Endothelial cell of umbilical vein (primary cell): Measurements from ENCODE around the gene INIP. TPM values are rescaled to one million over a fixed set of nuclear protein-coding genes. Genes with fewer than 3 reads are reported as not detected.
A peak's percentile ranks its signal among the peaks of the same experiment; 100 is the strongest.

Source experiments
- BruUV-seq: library from RNA; stranded (reverse); fragments of 400-500 nt; replicated peaks from 2 replicates; lab custom pipeline; 2021; lab: Mats Ljungman, UMichigan
- CTCF ChIA-PET: fragments of 300-600, 350-600 bp; sonication (Branson Sonifier 250); formaldehyde crosslinking; loops from one replicate; lab custom pipeline; 2021; ENCODE audit warnings: antibody characterized with exemption, inconsistent platforms; lab: Charles Lee
- POLR2A ChIA-PET: fragments of 300-600, 350-600 bp; sonication (Branson Sonifier 250); formaldehyde crosslinking; loops from one replicate; lab custom pipeline; 2021; ENCODE audit warnings: antibody characterized with exemption, inconsistent platforms; lab: Charles Lee
- DNase-seq: peaks from one replicate; pipeline ENCODE4 v3.0.0-alpha.2; 2011; ENCODE audit warnings: low read depth, low spot score
- FAIRE-seq: peaks from 2 replicates; lab custom pipeline; 2011; peaks lifted over from hg19 to GRCh38; lab: Jason Lieb, UNC
- H2AFZ ChIP-seq: 2 replicates; pipeline ENCODE4 v1.6.0; 2012; ENCODE audit warnings: low read depth, low read length, control low read depth, inconsistent platforms
- H3K27ac ChIP-seq: 2 replicates; pipeline ENCODE4 v1.5.1; 2011; ENCODE audit warnings: low read depth, mild to moderate bottlenecking, control low read depth, low read length, moderate library complexity; ENCODE audit not compliant: insufficient read depth
- H3K27me3 ChIP-seq, 2 experiments: 2 replicates each; pipeline versions ENCODE4 v1.6.0 to v1.6.1; 2011; ENCODE audit warnings: low read length in 2 of 2, mixed read lengths in 1 of 2; ENCODE audit not compliant: control insufficient read depth in 2 of 2, insufficient read depth in 2 of 2
- H3K36me3 ChIP-seq, 2 experiments: 2 replicates in 1 of 2; 3 replicates in 1 of 2; pipeline ENCODE4 v1.5.1; 2011; ENCODE audit warnings: low read length in 2 of 2, mild to moderate bottlenecking in 1 of 2, moderate library complexity in 1 of 2; ENCODE audit not compliant: control insufficient read depth in 2 of 2, insufficient read depth in 2 of 2; ENCODE audit errors: extremely low read depth in 1 of 2
- H3K4me1 ChIP-seq: 3 replicates; pipeline ENCODE4 v1.5.1; 2011; ENCODE audit warnings: mild to moderate bottlenecking, low read length; ENCODE audit not compliant: control insufficient read depth, insufficient read depth; ENCODE audit errors: extremely low read depth
- H3K4me2 ChIP-seq: 2 replicates; pipeline ENCODE4 v1.6.1; 2011; ENCODE audit warnings: low read length, control low read depth, mixed read lengths; ENCODE audit not compliant: insufficient read depth
- H3K4me3 ChIP-seq, 3 experiments: fragments of 200-600 bp in 1 of 3; sonication (generic), shearing (Covaris generic) in 1 of 3; replicated peaks in 1 of 3; 2 replicates each; pipeline ENCODE4 v1.5.1; 2011 to 2016; ENCODE audit warnings: control low read depth in 3 of 3, low read length in 3 of 3, mild to moderate bottlenecking in 2 of 3, inconsistent platforms in 1 of 3, low read depth in 1 of 3, moderate library complexity in 1 of 3; ENCODE audit not compliant: insufficient read depth in 1 of 3
- H3K79me2 ChIP-seq: 2 replicates; pipeline ENCODE4 v1.6.0; 2012; ENCODE audit warnings: low read length, inconsistent platforms; ENCODE audit not compliant: control insufficient read depth, insufficient read depth
- H3K9ac ChIP-seq: replicated peaks from 2 replicates; pipeline ENCODE3; 2011; ENCODE audit warnings: low read length, control low read depth; ENCODE audit not compliant: insufficient read depth; ENCODE audit errors: extremely low read depth
- H3K9me1 ChIP-seq: replicated peaks from 3 replicates; pipeline ENCODE4 v1.6.0; 2011; ENCODE audit warnings: mild to moderate bottlenecking, low read length; ENCODE audit not compliant: control insufficient read depth, insufficient read depth; ENCODE audit errors: extremely low read depth
- H3K9me3 ChIP-seq: replicated peaks from 2 replicates; pipeline ENCODE4 v1.5.1; 2012; ENCODE audit warnings: low read length, inconsistent platforms; ENCODE audit not compliant: control insufficient read depth, insufficient read depth
- H4K20me1 ChIP-seq: replicated peaks from 2 replicates; pipeline ENCODE3; 2011; ENCODE audit warnings: mild to moderate bottlenecking, low read length; ENCODE audit not compliant: control insufficient read depth, insufficient read depth; ENCODE audit errors: extremely low read depth
- EZH2 ChIP-seq: IDR thresholded peaks from 2 replicates; pipeline ENCODE4 v1.6.1; 2012; ENCODE audit warnings: borderline replicate concordance, low read depth, mild to moderate bottlenecking, moderate library complexity, low read length, inconsistent platforms; ENCODE audit not compliant: severe bottlenecking
- FOS ChIP-seq: IDR thresholded peaks from 2 replicates; pipeline ENCODE4 v1.6.1; 2011; ENCODE audit warnings: mild to moderate bottlenecking, low read length, moderate library complexity, borderline replicate concordance; ENCODE audit not compliant: insufficient read depth
- GATA2 ChIP-seq: IDR thresholded peaks from 2 replicates; pipeline ENCODE4 v1.7.0; 2011; ENCODE audit warnings: low read depth, mild to moderate bottlenecking, moderate library complexity, mixed read lengths, low read length; ENCODE audit not compliant: insufficient read length, insufficient read depth
- JUN ChIP-seq: IDR thresholded peaks from 2 replicates; pipeline ENCODE4 v1.6.1; 2011; ENCODE audit warnings: borderline replicate concordance, low read depth; ENCODE audit not compliant: insufficient read length, insufficient read depth
- MYC ChIP-seq: IDR thresholded peaks from one replicate; pipeline ENCODE4 v1.6.1; 2011; ENCODE audit warnings: mild to moderate bottlenecking, low read depth, low read length
- POLR2A ChIP-seq: IDR thresholded peaks from 2 replicates; pipeline ENCODE4 v1.6.1; 2012; ENCODE audit warnings: low read depth, mild to moderate bottlenecking, control low read depth, low read length
- POLR2AphosphoS5 ChIP-seq: IDR thresholded peaks from 2 replicates; pipeline ENCODE4 v1.6.1; 2012; ENCODE audit warnings: low read depth, mild to moderate bottlenecking, control low read depth, low read length, moderate library complexity; ENCODE audit not compliant: insufficient read depth
- dilution Hi-C: fragments of 300-500 bp; cut with MboI; formaldehyde crosslinking; loops from one replicate; pipeline ENCODE4 v1.15.0; 2019; ENCODE audit warnings: low sequenced_read_pairs; ENCODE audit not compliant: extremely low pct_ligation_motif_present
- intact Hi-C: fragments of 100-400 bp; cut with micrococcal nuclease; formaldehyde crosslinking; loops from one replicate; pipeline ENCODE4 v1.10.0; 2022
- polyA plus RNA-seq, 4 experiments: library from polyadenylated mRNA; depleted of rRNA in 3 of 4; stranded (reverse) in 3 of 4; unstranded in 1 of 4; fragments of >200 nt; gene quantifications; 2 replicates each; pipeline versions ENCODE4 v1.2.1 to v1.2.3, GENCODE V29; 2011 to 2012; ENCODE audit warnings: missing spikeins in 1 of 4
- total RNA-seq: library from RNA; stranded (reverse); gene quantifications from 2 replicates; pipeline ENCODE4 v1.2.3, GENCODE V29; 2021
- TF ChIP-seq, protein P1 (sequence below), 2 donors: IDR thresholded peaks; 1 replicate in 1 of 2; 2 replicates in 1 of 2; pipeline ENCODE4 v1.5.1; 2011; ENCODE audit warnings: low read length in 2 of 2, mild to moderate bottlenecking in 2 of 2, moderate library complexity in 2 of 2, control low read depth in 1 of 2, inconsistent platforms in 1 of 2, low read depth in 1 of 2; ENCODE audit not compliant: insufficient read depth in 1 of 2; ENCODE audit errors: extremely low read depth in 1 of 2
- TF ChIP-seq, protein P2 (sequence below): IDR thresholded peaks from 2 replicates; pipeline ENCODE4 v1.6.1; 2011; ENCODE audit not compliant: insufficient read depth, insufficient read length

INIP gene
- total and polyA plus RNA-seq, 2 donors (not counting 3 experiments of a cell fraction or from before 2014, with no cell fraction given): 12.3 to 25.7 TPM

DNA sequence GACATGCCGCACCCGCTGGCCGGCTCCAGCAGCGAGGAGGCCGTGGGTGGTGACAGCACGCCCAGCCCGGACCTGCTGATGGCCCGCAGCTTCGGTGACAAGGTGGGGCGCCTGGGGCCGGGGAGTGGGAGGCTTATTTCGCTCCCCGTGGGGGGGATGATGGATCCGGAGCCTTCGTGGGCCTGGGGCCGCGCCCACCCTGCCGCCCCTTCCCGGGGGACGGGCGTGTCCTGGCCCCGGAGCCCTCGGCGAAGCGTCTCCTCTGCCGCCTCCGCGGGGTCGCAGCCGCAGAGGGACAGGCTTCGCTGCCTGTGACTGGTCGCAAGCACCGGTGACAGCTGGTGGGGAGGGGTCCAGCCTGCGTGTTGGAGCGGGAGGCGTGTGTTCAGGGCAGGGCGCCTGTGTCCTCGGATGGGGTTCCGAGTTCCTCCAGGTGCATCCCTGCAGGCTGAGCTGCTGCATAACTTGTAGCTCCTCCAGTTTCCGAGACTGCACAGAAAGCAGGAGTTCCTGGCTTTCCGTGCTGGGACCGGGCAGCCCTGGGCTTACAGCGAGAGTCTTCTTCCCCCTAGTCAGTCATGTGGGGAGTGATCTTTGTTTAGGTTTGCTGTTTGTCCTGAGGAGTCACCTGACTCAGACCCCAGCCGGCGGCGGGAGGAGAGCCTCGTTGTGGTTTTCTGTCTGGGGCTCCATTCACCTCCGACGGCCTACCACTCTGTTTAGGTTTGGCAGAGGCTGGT is 33.3 kb upstream of the INIP start:
- TF ChIP-seq POLR2A (no peak), MYC (no peak), FOS (no peak), EZH2 (no peak), POLR2AphosphoS5 (no peak), GATA2 (no peak), JUN (no peak)
- TF ChIP-seq, protein P1, sequence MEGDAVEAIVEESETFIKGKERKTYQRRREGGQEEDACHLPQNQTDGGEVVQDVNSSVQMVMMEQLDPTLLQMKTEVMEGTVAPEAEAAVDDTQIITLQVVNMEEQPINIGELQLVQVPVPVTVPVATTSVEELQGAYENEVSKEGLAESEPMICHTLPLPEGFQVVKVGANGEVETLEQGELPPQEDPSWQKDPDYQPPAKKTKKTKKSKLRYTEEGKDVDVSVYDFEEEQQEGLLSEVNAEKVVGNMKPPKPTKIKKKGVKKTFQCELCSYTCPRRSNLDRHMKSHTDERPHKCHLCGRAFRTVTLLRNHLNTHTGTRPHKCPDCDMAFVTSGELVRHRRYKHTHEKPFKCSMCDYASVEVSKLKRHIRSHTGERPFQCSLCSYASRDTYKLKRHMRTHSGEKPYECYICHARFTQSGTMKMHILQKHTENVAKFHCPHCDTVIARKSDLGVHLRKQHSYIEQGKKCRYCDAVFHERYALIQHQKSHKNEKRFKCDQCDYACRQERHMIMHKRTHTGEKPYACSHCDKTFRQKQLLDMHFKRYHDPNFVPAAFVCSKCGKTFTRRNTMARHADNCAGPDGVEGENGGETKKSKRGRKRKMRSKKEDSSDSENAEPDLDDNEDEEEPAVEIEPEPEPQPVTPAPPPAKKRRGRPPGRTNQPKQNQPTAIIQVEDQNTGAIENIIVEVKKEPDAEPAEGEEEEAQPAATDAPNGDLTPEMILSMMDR (IDR thresholded peaks at IDR 0.05; ENCODE audit: extremely low read depth in 1 of 2, insufficient read depth in 1 of 2, low read depth in 1 of 2, low read length in 2 of 2): no peak
- TF ChIP-seq, protein P2, sequence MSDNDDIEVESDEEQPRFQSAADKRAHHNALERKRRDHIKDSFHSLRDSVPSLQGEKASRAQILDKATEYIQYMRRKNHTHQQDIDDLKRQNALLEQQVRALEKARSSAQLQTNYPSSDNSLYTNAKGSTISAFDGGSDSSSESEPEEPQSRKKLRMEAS: no peak
- Histone ChIP-seq H3K36me3 (no peaks in the 10 kb centered on the region), H3K4me1 (peaks cover 10% of the 10 kb centered on the region), H4K20me1 (no peaks in the 10 kb centered on the region), H3K4me3 (peak overlapping the region; percentile 47 to 98 (median 58)), H3K27me3 (no peaks in the 10 kb centered on the region), H2AFZ (peak overlapping the region; percentile 74), H3K9me1 (no peaks in the 10 kb centered on the region), H3K27ac (no peak overlapping the region), H3K79me2 (no peaks in the 10 kb centered on the region), H3K9ac (peak overlapping the region; percentile 56), H3K9me3 (no peaks in the 10 kb centered on the region), H3K4me2 (peak overlapping the region; percentile 72)
- intact Hi-C loops (loop anchor here (5.0 kb wide), 1 partner anchor 151 kb away; no protein-coding TSS in a partner anchor), dilution Hi-C loops (no loop called here)
- POLR2A ChIA-PET: no interaction called here
- no TSS peak for BruUV-seq
- CTCF ChIA-PET: interaction anchor here (1.1 to 1.6 kb wide), 3 partner anchors 10 to 69 kb away, joined by 4 to 5 read pairs (median 4); no protein-coding TSS in a partner anchor
- FAIRE-seq: peak; percentile 33
- peak; percentile 56 for DNase-seq
